LNCAP (cell line): Measurements from ENCODE around the gene P2RY8.

Experiments used
- CTCF ChIP-seq: fragments of 450-650 bp; IDR thresholded peaks from 2 replicates; pipeline ENCODE4 v1.5.1; 2017; ENCODE audit warnings: mild to moderate bottlenecking

P2RY8 gene

GRCh38 chrX:1451661-1452515, 85.1 kb downstream of the P2RY8 start:
- TF ChIP-seq CTCF = no peak

- no peak for TF ChIP-seq CTCF
Measured at GRCh38 chrX:1451251-1451660, 85.7 kb downstream of the P2RY8 start.

- TF ChIP-seq CTCF = no peak
Measured at GRCh38 chrX:1450361-1451161, 86.4 kb downstream of the P2RY8 start.

- TF ChIP-seq CTCF = no peak
Measured at GRCh38 chrX:1449823-1450149, 87.2 kb downstream of the P2RY8 start.

GRCh38 chrX:1449036-1449822, 87.8 kb downstream of the P2RY8 start:
- TF ChIP-seq CTCF = no peak

GRCh38 chrX:1444561-1445500, 92.2 kb downstream of the P2RY8 start:
- TF ChIP-seq CTCF = no peak
